CD4-positive, alpha-beta memory T cell (primary cell): Measurements from ENCODE around the gene DAAM1. TPM values are rescaled to one million over a fixed set of nuclear protein-coding genes. Genes with fewer than 3 reads are reported as not detected.

ENCODE experiments used
- CTCF ChIA-PET: fragments of 350-600 bp; sonication (Branson Sonifier 250); formaldehyde crosslinking; loops from one replicate; lab custom pipeline; 2021; ENCODE audit warnings: inconsistent platforms; ENCODE audit not compliant: partially characterized antibody; lab: Charles Lee
- POLR2A ChIA-PET: fragments of 350-600 bp; sonication (Branson Sonifier 250); formaldehyde crosslinking; loops from one replicate; lab custom pipeline; 2021; ENCODE audit not compliant: partially characterized antibody; lab: Charles Lee
- DNase-seq, 5 donors: peaks; one replicate each; pipeline versions ENCODE4 v3.0.0 to v3.0.0-alpha.2; 2020 to 2022; ENCODE audit warnings: mixed read lengths in 1 of 5
- H3K27ac ChIP-seq: one replicate; pipeline ENCODE4 v1.7.0; 2013; ENCODE audit warnings: low read depth, low read length
- H3K27me3 ChIP-seq: 2 replicates; pipeline ENCODE4 v1.7.0; 2013; ENCODE audit warnings: mild to moderate bottlenecking, low read length, moderate library complexity; ENCODE audit not compliant: insufficient read depth
- H3K36me3 ChIP-seq: 2 replicates; pipeline ENCODE4 v1.7.0; 2013; ENCODE audit warnings: mild to moderate bottlenecking, low read length, moderate library complexity; ENCODE audit not compliant: insufficient read depth
- H3K4me1 ChIP-seq: 2 replicates; pipeline ENCODE4 v1.7.0; 2013; ENCODE audit warnings: mild to moderate bottlenecking, low read length, moderate library complexity; ENCODE audit not compliant: insufficient read depth
- H3K4me3 ChIP-seq, 2 donors: one replicate each; pipeline ENCODE4 v1.7.0; 2013; ENCODE audit warnings: low read length in 2 of 2, mild to moderate bottlenecking in 1 of 2
- H3K9me3 ChIP-seq, 2 donors: one replicate each; pipeline ENCODE4 v1.7.0; 2013; ENCODE audit warnings: low read length in 2 of 2, control low read depth in 1 of 2; ENCODE audit not compliant: control insufficient read depth in 1 of 2
- H3K27ac Mint-ChIP-seq, 7 donors: one replicate each; pipeline ENCODE4 v1.8.0; 2020 to 2021; ENCODE audit warnings: mixed read lengths in 7 of 7, mild to moderate bottlenecking in 6 of 7, inconsistent platforms in 3 of 7, moderate library complexity in 3 of 7
- H3K27me3 Mint-ChIP-seq, 2 donors: one replicate each; pipeline ENCODE4 v1.8.0; 2020 to 2021; ENCODE audit warnings: mixed read lengths in 2 of 2
- H3K36me3 Mint-ChIP-seq, 2 donors: one replicate each; pipeline ENCODE4 v1.8.0; 2020 to 2021; ENCODE audit warnings: mixed read lengths in 2 of 2, inconsistent platforms in 1 of 2, mild to moderate bottlenecking in 1 of 2
- H3K4me1 Mint-ChIP-seq, 4 donors: one replicate each; pipeline ENCODE4 v1.8.0; 2020 to 2021; ENCODE audit warnings: mixed read lengths in 4 of 4, mild to moderate bottlenecking in 1 of 4
- H3K4me3 Mint-ChIP-seq, 8 donors: one replicate each; pipeline ENCODE4 v1.8.0; 2020 to 2021; ENCODE audit warnings: mixed read lengths in 8 of 8, mild to moderate bottlenecking in 7 of 8, moderate library complexity in 6 of 8, inconsistent platforms in 3 of 8
- H3K9me3 Mint-ChIP-seq, 8 donors: one replicate each; pipeline ENCODE4 v1.8.0; 2020 to 2021; ENCODE audit warnings: mixed read lengths in 8 of 8, mild to moderate bottlenecking in 5 of 8, inconsistent platforms in 3 of 8, moderate library complexity in 1 of 8
- intact Hi-C: fragments of 100-400 bp; cut with micrococcal nuclease; formaldehyde crosslinking; loops from one replicate; pipeline ENCODE4 v1.15.1; 2023
- polyA plus RNA-seq, 2 donors: library from polyadenylated mRNA; unstranded; fragments of 300-500 nt; fragmentation: Illumina TruSeq; gene quantifications; one replicate each; pipeline ENCODE4 v1.2.3, GENCODE V29; 2021
- total RNA-seq, 2 experiments: library from RNA; stranded (reverse); gene quantifications; one replicate each; pipeline ENCODE4 v1.2.3, GENCODE V29; 2021

The DAAM1 gene
- total and polyA plus RNA-seq, 4 experiments from 2014 or later, result 5.4 to 25.6 (median 20.0) TPM

DNA sequence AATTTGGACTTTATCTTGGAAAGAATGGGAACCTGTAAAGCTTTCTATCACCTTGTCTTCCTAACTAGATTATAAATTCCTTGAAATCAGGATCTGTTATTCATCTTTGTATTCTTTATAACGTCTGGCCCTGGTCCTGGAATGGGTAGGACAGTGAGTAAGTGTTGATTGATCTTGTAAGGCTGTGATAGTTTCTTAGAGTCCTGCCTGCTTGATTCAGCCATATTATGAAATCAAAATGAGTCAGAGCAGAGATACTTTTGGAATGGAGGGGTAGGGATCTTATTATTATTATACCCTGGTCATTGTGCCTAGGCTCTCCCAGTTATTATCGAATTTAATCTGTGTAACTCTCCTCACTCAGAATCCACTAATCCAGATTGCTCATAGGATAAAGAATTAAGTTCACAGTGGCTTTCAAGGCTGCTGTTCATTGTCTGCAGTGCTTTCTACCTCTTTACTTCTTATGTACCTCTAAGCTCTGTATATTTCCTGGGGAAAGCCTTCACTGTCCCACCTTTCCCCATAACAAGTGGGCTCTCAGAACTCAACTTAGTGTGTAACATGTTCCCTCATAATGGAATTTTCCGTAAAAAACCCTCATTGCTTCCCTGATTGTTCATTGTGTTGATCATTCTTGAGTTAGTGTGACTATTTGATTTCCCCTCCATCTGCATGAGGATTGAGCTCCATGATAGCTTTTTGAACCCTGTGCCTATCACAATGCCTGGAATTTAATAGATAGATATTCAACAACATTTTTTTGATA lies 93.3 kb downstream of the DAAM1 start:
- Histone ChIP-seq H3K36me3 (no peaks in the 10 kb centered on the region), H3K4me1 (no peaks in the 10 kb centered on the region), H3K4me3 (no peak overlapping the region), H3K27ac (no peak overlapping the region), H3K9me3 (no peaks in the 10 kb centered on the region), H3K27me3 (no peaks in the 10 kb centered on the region)
- H3K4me3 Mint-ChIP-seq, result no peak overlapping the region
- POLR2A ChIA-PET, result no interaction called here
- H3K9me3 Mint-ChIP-seq, result peaks cover 1 to 14% (median 10%) of the 10 kb centered on the region in 8 donors
- H3K36me3 Mint-ChIP-seq, result peaks cover 24 to 39% of the 10 kb centered on the region in 2 donors
- CTCF ChIA-PET, result no interaction called here
- DNase-seq, result no peak
- H3K27me3 Mint-ChIP-seq, result no peaks in the 10 kb centered on the region
- no peak overlapping the region for H3K27ac Mint-ChIP-seq
- intact Hi-C loops, result no loop called here
- H3K4me1 Mint-ChIP-seq, result no peaks in the 10 kb centered on the region

DNA sequence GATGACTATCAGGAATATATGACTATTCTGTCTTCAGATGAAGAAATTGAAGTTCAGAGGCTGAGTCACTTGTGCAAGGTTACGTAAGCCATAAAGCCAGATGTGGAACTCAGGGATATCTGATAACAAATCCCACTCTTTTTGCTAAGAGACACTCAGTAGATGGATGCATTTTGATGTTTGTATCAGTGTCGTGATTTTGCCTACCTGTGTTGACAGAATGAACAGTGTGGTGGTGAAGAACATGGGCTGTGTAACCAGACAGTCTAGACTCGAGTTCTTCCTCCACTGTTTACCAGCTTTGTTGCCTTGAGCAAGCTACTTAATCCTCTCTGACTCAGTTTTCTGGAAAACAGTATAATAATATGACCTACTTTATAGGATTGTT lies 93.9 kb downstream of the DAAM1 start:
- POLR2A ChIA-PET, result no interaction called here
- no peak overlapping the region for H3K4me3 ChIP-seq
- no peak for DNase-seq
- Mint-ChIP-seq H3K9me3 (peaks cover 1 to 14% (median 10%) of the 10 kb centered on the region in 8 donors), H3K4me3 (no peak overlapping the region), H3K27ac (no peak overlapping the region), H3K4me1 (no peaks in the 10 kb centered on the region), H3K36me3 (peaks cover 24 to 39% of the 10 kb centered on the region in 2 donors), H3K27me3 (no peaks in the 10 kb centered on the region)
- CTCF ChIA-PET, result no interaction called here
- H3K4me1 ChIP-seq, result no peaks in the 10 kb centered on the region
- H3K36me3 ChIP-seq, result no peaks in the 10 kb centered on the region
- H3K9me3 ChIP-seq, result no peaks in the 10 kb centered on the region
- no peaks in the 10 kb centered on the region for H3K27me3 ChIP-seq
- no peak overlapping the region for H3K27ac ChIP-seq
- intact Hi-C loops, result no loop called here

DNA sequence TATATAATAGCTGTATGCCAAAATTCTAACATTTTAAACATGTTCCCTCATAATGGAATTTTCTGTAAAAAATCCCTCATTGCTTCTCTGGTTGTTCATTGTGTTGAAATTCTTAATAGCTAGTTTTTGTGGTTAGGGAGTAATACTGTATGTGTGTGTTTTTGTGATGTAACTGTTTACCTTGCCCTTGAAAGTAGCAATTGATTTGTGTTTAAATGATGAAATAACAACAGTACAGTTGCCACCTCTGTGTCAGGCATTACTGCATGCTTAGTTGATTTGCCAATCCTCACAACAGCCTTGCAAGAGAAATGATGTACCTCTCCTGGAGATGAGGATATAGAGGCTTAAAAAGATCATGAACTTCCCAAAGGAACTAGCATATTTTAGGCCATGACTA lies 94.9 kb downstream of the DAAM1 start:
- DNase-seq, result no peak
- Mint-ChIP-seq H3K4me3 (no peak overlapping the region), H3K27me3 (no peaks in the 10 kb centered on the region), H3K36me3 (peaks cover 25 to 40% of the 10 kb centered on the region in 2 donors), H3K4me1 (no peaks in the 10 kb centered on the region), H3K9me3 (peaks cover 1 to 14% (median 10%) of the 10 kb centered on the region in 8 donors), H3K27ac (no peak overlapping the region)
- no peaks in the 10 kb centered on the region for H3K4me1 ChIP-seq
- ChIA-PET POLR2A (no interaction called here), CTCF (no interaction called here)
- H3K9me3 ChIP-seq, result no peaks in the 10 kb centered on the region
- intact Hi-C loops, result no loop called here
- no peak overlapping the region for H3K4me3 ChIP-seq
- no peaks in the 10 kb centered on the region for H3K27me3 ChIP-seq
- no peaks in the 10 kb centered on the region for H3K36me3 ChIP-seq
- no peak overlapping the region for H3K27ac ChIP-seq

DNA sequence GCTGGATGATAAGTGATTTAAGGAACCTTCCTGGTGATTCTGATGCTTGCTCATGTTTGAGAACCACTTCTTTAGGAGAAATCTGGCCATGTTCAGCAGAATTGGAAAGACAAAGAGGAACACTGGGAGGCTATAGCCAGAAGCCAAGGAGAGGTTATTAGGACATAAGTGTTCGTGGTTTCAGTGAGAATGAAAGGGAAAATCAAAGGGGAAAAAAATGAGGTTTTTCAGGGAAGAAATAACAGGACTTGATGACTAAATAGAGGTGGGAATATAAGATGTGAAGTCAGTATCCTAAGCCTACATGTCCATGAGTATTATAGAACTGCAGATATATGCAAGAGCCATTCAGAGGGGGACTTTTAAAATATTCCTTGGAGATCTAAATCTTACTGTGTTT lies 95.6 kb downstream of the DAAM1 start:
- H3K27ac Mint-ChIP-seq, result no peak overlapping the region
- peak overlapping the region in 1 of 8 donors; percentile 37 for H3K4me3 Mint-ChIP-seq
- CTCF ChIA-PET, result no interaction called here

DNA sequence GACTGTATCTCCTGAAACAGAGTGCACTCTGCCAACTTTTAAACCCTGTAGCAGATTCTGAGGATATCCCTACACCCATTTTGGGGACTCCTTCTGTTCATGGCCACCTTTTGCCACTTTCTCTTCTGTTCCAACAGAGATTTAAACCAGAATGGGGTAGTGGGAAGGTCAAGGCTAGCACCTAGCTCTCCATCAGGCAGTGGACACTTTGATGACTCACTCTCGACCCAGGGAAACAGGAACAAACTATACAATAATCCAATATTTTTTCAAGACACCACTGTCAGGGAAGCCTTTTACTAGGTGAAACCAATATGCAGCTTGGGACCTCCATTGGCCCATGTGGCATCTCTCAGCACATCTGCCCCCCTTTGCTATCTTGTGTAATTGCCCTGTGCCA lies 103.6 kb downstream of the DAAM1 start:
- ChIA-PET CTCF (no interaction called here), POLR2A (no interaction called here)
- no peaks in the 10 kb centered on the region for H3K27me3 Mint-ChIP-seq
- Histone ChIP-seq H3K27ac (no peak overlapping the region), H3K4me3 (no peak overlapping the region), H3K4me1 (no peaks in the 10 kb centered on the region), H3K36me3 (no peaks in the 10 kb centered on the region), H3K9me3 (no peaks in the 10 kb centered on the region), H3K27me3 (no peaks in the 10 kb centered on the region)
- peaks cover 8 to 14% (median 11%) of the 10 kb centered on the region in 4 donors for H3K4me1 Mint-ChIP-seq
- H3K27ac Mint-ChIP-seq, result no peak overlapping the region
- intact Hi-C loops, result no loop called here
- peaks cover 28 to 46% of the 10 kb centered on the region in 2 donors for H3K36me3 Mint-ChIP-seq
- peaks cover 0 to 3% (median 0%) of the 10 kb centered on the region in 8 donors for H3K9me3 Mint-ChIP-seq
- DNase-seq, result no peak
- H3K4me3 Mint-ChIP-seq, result no peak overlapping the region

More for the DNA sequence above, 95.6 kb downstream of the DAAM1 start:
- no peaks in the 10 kb centered on the region for H3K4me1 Mint-ChIP-seq
- H3K27ac ChIP-seq, result no peak overlapping the region
- no peaks in the 10 kb centered on the region for H3K4me1 ChIP-seq
- peaks cover 25 to 42% of the 10 kb centered on the region in 2 donors for H3K36me3 Mint-ChIP-seq
- no peaks in the 10 kb centered on the region for H3K27me3 Mint-ChIP-seq
- DNase-seq, result no peak
- H3K4me3 ChIP-seq, result no peak overlapping the region
- no peaks in the 10 kb centered on the region for H3K27me3 ChIP-seq
- peaks cover 4 to 14% (median 9%) of the 10 kb centered on the region in 8 donors for H3K9me3 Mint-ChIP-seq
- H3K9me3 ChIP-seq, result no peaks in the 10 kb centered on the region
- POLR2A ChIA-PET, result no interaction called here
- no peaks in the 10 kb centered on the region for H3K36me3 ChIP-seq
- intact Hi-C loops, result no loop called here

DNA sequence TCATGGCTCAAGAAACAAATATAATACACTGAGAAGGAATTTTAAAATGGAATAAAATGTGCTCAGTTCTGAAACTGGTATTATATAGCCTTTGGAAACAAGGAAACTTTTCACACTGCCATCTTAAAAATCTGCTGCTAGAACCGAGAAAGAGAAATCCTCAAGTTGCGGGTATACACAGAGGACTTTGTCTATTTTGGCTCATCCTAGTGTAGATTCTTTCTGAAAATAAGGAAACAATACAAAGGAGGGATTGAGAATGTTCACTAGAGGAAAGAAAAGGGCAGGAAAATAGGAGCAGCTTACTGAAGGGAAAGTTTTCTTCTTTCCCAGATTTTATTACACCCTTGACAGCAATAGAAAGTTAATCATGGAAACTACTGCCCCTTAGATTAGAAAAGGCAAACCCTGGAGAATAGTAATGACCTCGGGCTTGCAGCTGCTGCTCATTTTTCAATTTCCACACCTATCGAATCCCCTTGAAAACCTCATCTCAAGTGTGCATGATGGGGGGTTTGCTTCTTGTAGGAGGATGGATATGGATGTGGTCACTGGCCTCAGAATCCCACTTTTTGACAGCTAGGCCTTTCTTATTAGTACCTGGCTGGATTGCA lies 104.6 kb downstream of the DAAM1 start:
- no peaks in the 10 kb centered on the region for H3K27me3 Mint-ChIP-seq
- peaks cover 27 to 46% of the 10 kb centered on the region in 2 donors for H3K36me3 Mint-ChIP-seq
- ChIA-PET CTCF (no interaction called here), POLR2A (no interaction called here)
- DNase-seq, result no peak
- Histone ChIP-seq H3K27me3 (no peaks in the 10 kb centered on the region), H3K4me3 (no peak overlapping the region), H3K36me3 (no peaks in the 10 kb centered on the region), H3K9me3 (no peaks in the 10 kb centered on the region), H3K27ac (no peak overlapping the region), H3K4me1 (no peaks in the 10 kb centered on the region)
- H3K27ac Mint-ChIP-seq, result no peak overlapping the region
- H3K4me3 Mint-ChIP-seq, result no peak overlapping the region
- H3K4me1 Mint-ChIP-seq, result peaks cover 13 to 19% (median 17%) of the 10 kb centered on the region in 4 donors
- intact Hi-C loops, result no loop called here
- peaks cover 0 to 3% (median 0%) of the 10 kb centered on the region in 8 donors for H3K9me3 Mint-ChIP-seq

DNA sequence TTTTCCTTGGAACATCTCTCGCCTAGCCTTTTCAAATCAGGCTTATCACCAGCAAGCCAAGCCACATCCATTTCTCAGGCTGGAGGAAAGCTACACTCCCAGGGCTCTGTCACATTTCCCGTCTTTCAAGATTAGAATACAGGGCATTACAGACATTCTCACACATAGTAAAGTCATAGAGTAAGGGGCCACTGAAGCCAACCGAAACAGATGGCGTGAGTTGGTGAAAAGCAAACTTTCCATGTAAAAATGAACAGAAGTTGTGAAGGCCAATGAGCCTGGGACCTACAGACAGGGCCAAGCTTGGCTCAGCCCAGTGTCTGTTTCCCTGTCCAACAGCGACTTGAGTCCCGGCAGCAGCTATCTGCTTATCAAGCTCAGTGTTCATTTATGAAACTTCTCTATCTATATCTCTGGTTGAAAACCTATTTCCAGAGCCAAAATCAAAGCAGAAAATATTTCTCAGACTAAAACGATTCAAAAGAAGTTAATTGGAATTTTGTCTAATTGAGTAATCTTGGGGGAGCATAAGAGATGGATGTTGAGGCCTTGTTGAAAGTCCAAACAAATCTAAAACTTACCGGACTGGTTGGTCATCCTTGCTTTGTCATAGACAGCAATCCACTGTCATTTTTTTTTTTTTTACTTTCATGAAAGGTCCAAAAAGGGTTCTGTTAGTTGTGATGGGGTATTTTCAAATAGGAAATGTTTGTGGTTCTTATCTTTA lies 105.6 kb downstream of the DAAM1 start:
- Mint-ChIP-seq H3K27me3 (no peaks in the 10 kb centered on the region), H3K4me1 (peaks cover 13 to 19% (median 17%) of the 10 kb centered on the region in 4 donors), H3K9me3 (no peaks in the 10 kb centered on the region), H3K36me3 (peaks cover 27 to 42% of the 10 kb centered on the region in 2 donors), H3K27ac (no peak overlapping the region), H3K4me3 (no peak overlapping the region)
- ChIA-PET POLR2A (no interaction called here), CTCF (interaction anchor here (0.6 kb wide), 1 partner anchor 14 kb away, joined by 3 read pairs; no protein-coding TSS in a partner anchor)
- H3K4me3 ChIP-seq, result no peak overlapping the region
- H3K27ac ChIP-seq, result no peak overlapping the region
- no peaks in the 10 kb centered on the region for H3K36me3 ChIP-seq
- DNase-seq, result no peak
- H3K9me3 ChIP-seq, result no peaks in the 10 kb centered on the region
- intact Hi-C loops, result no loop called here
- no peaks in the 10 kb centered on the region for H3K27me3 ChIP-seq
- no peaks in the 10 kb centered on the region for H3K4me1 ChIP-seq
